Activated CD4-positive, alpha-beta memory T cell treated with anti-CD3 and anti-CD28 coated beads, Interleukin-2, amount 10 ng/mL, durations not matched to agents 7 days and 5 days (primary cell): ENCODE measurements around the gene ESRRB. TPM values are rescaled to one million over a fixed set of nuclear protein-coding genes. Genes with fewer than 3 reads are reported as not detected.

Source experiments
- CTCF ChIA-PET: fragments of 350-600 bp; sonication (Branson Sonifier 250); formaldehyde crosslinking; loops from one replicate; lab custom pipeline; 2021; ENCODE audit warnings: antibody characterized with exemption, inconsistent platforms; lab: Charles Lee
- POLR2A ChIA-PET: fragments of 350-600 bp; sonication (Branson Sonifier 250); formaldehyde crosslinking; loops from one replicate; lab custom pipeline; 2021; ENCODE audit warnings: antibody characterized with exemption; lab: Charles Lee
- DNase-seq: peaks from one replicate; pipeline ENCODE4 v3.0.0-alpha.2; 2020
- H3K27ac Mint-ChIP-seq: one replicate; pipeline ENCODE4 v1.8.0; 2021; ENCODE audit warnings: mild to moderate bottlenecking, mixed read lengths
- H3K27me3 Mint-ChIP-seq: one replicate; pipeline ENCODE4 v1.8.0; 2021; ENCODE audit warnings: mixed read lengths
- H3K36me3 Mint-ChIP-seq: one replicate; pipeline ENCODE4 v1.8.0; 2021; ENCODE audit warnings: low read depth, mixed read lengths
- H3K4me1 Mint-ChIP-seq: one replicate; pipeline ENCODE4 v1.8.0; 2021; ENCODE audit warnings: mixed read lengths
- H3K4me3 Mint-ChIP-seq: one replicate; pipeline ENCODE4 v1.8.0; 2021; ENCODE audit warnings: mild to moderate bottlenecking, mixed read lengths
- H3K9me3 Mint-ChIP-seq: one replicate; pipeline ENCODE4 v1.8.0; 2021; ENCODE audit warnings: mixed read lengths
- total RNA-seq, 2 experiments: library from RNA; stranded (reverse); gene quantifications; one replicate each; pipeline ENCODE4 v1.2.3, GENCODE V29; 2021

Gene ESRRB
- total RNA-seq, 2 experiments from 2014 or later: 0.05 to 0.10 TPM

GRCh38 chr14:76394569-76394968 is 18.6 kb downstream of the ESRRB start:
- no peak for DNase-seq
- ChIA-PET CTCF (interaction anchor here (1.9 kb wide), 1 partner anchor 344 kb away, joined by 4 read pairs; no protein-coding TSS in a partner anchor), POLR2A (no interaction called here)
- no peaks in the 10 kb centered on the region for H3K36me3 Mint-ChIP-seq
- H3K27me3 Mint-ChIP-seq: peaks cover 4% of the 10 kb centered on the region
- H3K4me1 Mint-ChIP-seq: no peaks in the 10 kb centered on the region
- H3K27ac Mint-ChIP-seq: no peak overlapping the region
- no peak overlapping the region for H3K4me3 Mint-ChIP-seq
- H3K9me3 Mint-ChIP-seq: no peaks in the 10 kb centered on the region

- no peaks in the 10 kb centered on the region for H3K4me1 Mint-ChIP-seq
- no peak for DNase-seq
- H3K4me3 Mint-ChIP-seq: no peak overlapping the region
- ChIA-PET POLR2A (no interaction called here), CTCF (interaction anchor here (1.9 kb wide), 1 partner anchor 344 kb away, joined by 4 read pairs; no protein-coding TSS in a partner anchor)
- peaks cover 1% of the 10 kb centered on the region for H3K27me3 Mint-ChIP-seq
- no peaks in the 10 kb centered on the region for H3K9me3 Mint-ChIP-seq
- H3K36me3 Mint-ChIP-seq: no peaks in the 10 kb centered on the region
- no peak overlapping the region for H3K27ac Mint-ChIP-seq
Observed at GRCh38 chr14:76395161-76395560, 19.2 kb downstream of the ESRRB start.

- Mint-ChIP-seq H3K27me3 (peaks cover 1% of the 10 kb centered on the region), H3K27ac (no peak overlapping the region), H3K36me3 (no peaks in the 10 kb centered on the region), H3K4me3 (no peak overlapping the region), H3K9me3 (no peaks in the 10 kb centered on the region), H3K4me1 (no peaks in the 10 kb centered on the region)
- CTCF ChIA-PET: no interaction called here
- POLR2A ChIA-PET: no interaction called here
- DNase-seq: no peak
Observed at GRCh38 chr14:76396714-76397187, 20.8 kb downstream of the ESRRB start.

GRCh38 chr14:76405627-76406026 is 29.7 kb downstream of the ESRRB start:
- Mint-ChIP-seq H3K4me1 (no peaks in the 10 kb centered on the region), H3K9me3 (no peaks in the 10 kb centered on the region), H3K36me3 (no peaks in the 10 kb centered on the region), H3K4me3 (no peak overlapping the region), H3K27me3 (peaks cover 12% of the 10 kb centered on the region), H3K27ac (no peak overlapping the region)
- POLR2A ChIA-PET: no interaction called here
- no peak for DNase-seq
- CTCF ChIA-PET: interaction anchor here (1.4 kb wide), 1 partner anchor 18 kb away, joined by 3 read pairs; no protein-coding TSS in a partner anchor

GRCh38 chr14:76407449-76408150 is 31.7 kb downstream of the ESRRB start:
- Mint-ChIP-seq H3K27ac (no peak overlapping the region), H3K9me3 (no peaks in the 10 kb centered on the region), H3K4me3 (no peak overlapping the region), H3K36me3 (no peaks in the 10 kb centered on the region), H3K4me1 (no peaks in the 10 kb centered on the region), H3K27me3 (peaks cover 19% of the 10 kb centered on the region)
- CTCF ChIA-PET: no interaction called here
- DNase-seq: no peak
- POLR2A ChIA-PET: no interaction called here

- Mint-ChIP-seq H3K9me3 (no peaks in the 10 kb centered on the region), H3K27me3 (peaks cover 26% of the 10 kb centered on the region), H3K27ac (no peak overlapping the region), H3K4me1 (no peaks in the 10 kb centered on the region), H3K36me3 (no peaks in the 10 kb centered on the region), H3K4me3 (no peak overlapping the region)
- no peak for DNase-seq
- CTCF ChIA-PET: no interaction called here
- POLR2A ChIA-PET: no interaction called here
Observed at GRCh38 chr14:76408877-76409276, 32.9 kb downstream of the ESRRB start.

- no peak overlapping the region for H3K27ac Mint-ChIP-seq
- no peaks in the 10 kb centered on the region for H3K9me3 Mint-ChIP-seq
- no peak for DNase-seq
- ChIA-PET POLR2A (no interaction called here), CTCF (no interaction called here)
- no peaks in the 10 kb centered on the region for H3K36me3 Mint-ChIP-seq
- no peak overlapping the region for H3K4me3 Mint-ChIP-seq
- H3K27me3 Mint-ChIP-seq: peaks cover 29% of the 10 kb centered on the region
- H3K4me1 Mint-ChIP-seq: no peaks in the 10 kb centered on the region
Observed at GRCh38 chr14:76412501-76412900, 36.6 kb downstream of the ESRRB start.

- Mint-ChIP-seq H3K9me3 (no peaks in the 10 kb centered on the region), H3K36me3 (no peaks in the 10 kb centered on the region), H3K27ac (no peak overlapping the region), H3K27me3 (peaks cover 27% of the 10 kb centered on the region), H3K4me1 (no peaks in the 10 kb centered on the region), H3K4me3 (no peak overlapping the region)
- CTCF ChIA-PET: no interaction called here
- POLR2A ChIA-PET: no interaction called here
- no peak for DNase-seq
Observed at GRCh38 chr14:76413106-76413961, 37.4 kb downstream of the ESRRB start.

- no peak overlapping the region for H3K4me3 Mint-ChIP-seq
- no peaks in the 10 kb centered on the region for H3K4me1 Mint-ChIP-seq
- POLR2A ChIA-PET: no interaction called here
- peaks cover 27% of the 10 kb centered on the region for H3K27me3 Mint-ChIP-seq
- DNase-seq: no peak
- CTCF ChIA-PET: no interaction called here
- H3K36me3 Mint-ChIP-seq: no peaks in the 10 kb centered on the region
- H3K9me3 Mint-ChIP-seq: no peaks in the 10 kb centered on the region
- H3K27ac Mint-ChIP-seq: no peak overlapping the region
Observed at GRCh38 chr14:76413962-76414600, 38.1 kb downstream of the ESRRB start.

GRCh38 chr14:76419399-76419798 is 43.5 kb downstream of the ESRRB start:
- CTCF ChIA-PET: no interaction called here

GRCh38 chr14:76420827-76421226 is 44.9 kb downstream of the ESRRB start:
- Mint-ChIP-seq H3K27ac (no peak overlapping the region), H3K9me3 (no peaks in the 10 kb centered on the region), H3K4me3 (no peak overlapping the region), H3K36me3 (no peaks in the 10 kb centered on the region), H3K27me3 (no peaks in the 10 kb centered on the region), H3K4me1 (no peaks in the 10 kb centered on the region)
- POLR2A ChIA-PET: no interaction called here
- DNase-seq: no peak
- CTCF ChIA-PET: interaction anchor here (1.0 kb wide), 1 partner anchor 33 kb away, joined by 4 read pairs; no protein-coding TSS in a partner anchor

More at GRCh38 chr14:76419399-76419798, 43.5 kb downstream of the ESRRB start:
- Mint-ChIP-seq H3K27ac (no peak overlapping the region), H3K27me3 (peaks cover 10% of the 10 kb centered on the region), H3K4me3 (no peak overlapping the region), H3K36me3 (no peaks in the 10 kb centered on the region), H3K9me3 (no peaks in the 10 kb centered on the region), H3K4me1 (no peaks in the 10 kb centered on the region)
- POLR2A ChIA-PET: no interaction called here
- DNase-seq: no peak

GRCh38 chr14:76421662-76422061 is 45.7 kb downstream of the ESRRB start:
- Mint-ChIP-seq H3K9me3 (no peaks in the 10 kb centered on the region), H3K4me3 (no peak overlapping the region), H3K4me1 (no peaks in the 10 kb centered on the region), H3K27ac (no peak overlapping the region), H3K27me3 (no peaks in the 10 kb centered on the region), H3K36me3 (no peaks in the 10 kb centered on the region)
- ChIA-PET POLR2A (no interaction called here), CTCF (no interaction called here)
- no peak for DNase-seq

GRCh38 chr14:76422662-76423061 is 46.7 kb downstream of the ESRRB start:
- Mint-ChIP-seq H3K27ac (no peak overlapping the region), H3K36me3 (no peaks in the 10 kb centered on the region), H3K27me3 (no peaks in the 10 kb centered on the region), H3K9me3 (no peaks in the 10 kb centered on the region), H3K4me3 (no peak overlapping the region), H3K4me1 (no peaks in the 10 kb centered on the region)
- CTCF ChIA-PET: no interaction called here
- POLR2A ChIA-PET: no interaction called here
- DNase-seq: no peak
